Activated T-cell treated with anti-CD3 and anti-CD28 coated beads for 1 hour (primary cell): ENCODE results near the gene HIRA.
"Not testable (repeated sequence)": the region's sequence is repeated elsewhere in the genome, so short reads cannot be mapped to it uniquely, and the experiment has no call there.

Experiments
- DNase-seq: peaks from one replicate; pipeline ENCODE4 v3.0.0-alpha.2; 2020; ENCODE audit warnings: low read depth

Gene HIRA

GRCh38 chr22:19385221-19385906, 46.2 kb downstream of the HIRA start:
- DNase-seq, result no peak

DNA sequence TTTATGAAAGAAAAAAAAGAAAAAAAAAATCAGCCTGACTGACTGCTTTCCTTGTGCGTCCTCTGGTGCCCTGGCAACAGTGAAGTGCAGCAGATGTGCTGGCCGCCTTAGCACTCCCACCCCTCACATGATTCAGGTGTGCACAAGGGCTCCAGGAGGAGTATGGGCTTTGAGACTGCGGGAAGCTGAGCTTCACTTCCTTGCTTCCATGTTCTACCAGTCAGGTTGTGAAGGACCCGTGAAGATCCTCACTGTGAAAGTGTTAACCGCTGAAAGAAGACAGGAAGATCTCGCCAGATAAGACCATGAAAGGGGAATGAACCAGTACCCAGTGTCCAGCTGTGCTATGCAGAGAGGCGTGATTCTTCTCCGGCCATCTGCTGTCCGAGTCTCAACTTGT, 48.2 kb downstream of the HIRA start:
- no peak for DNase-seq

- no peak for DNase-seq
Measured at GRCh38 chr22:19382240-19382639, 49.3 kb downstream of the HIRA start.

GRCh38 chr22:19378344-19378674, 53.2 kb downstream of the HIRA start:
- no peak for DNase-seq

- no peak for DNase-seq
Measured at GRCh38 chr22:19377565-19378343, 53.8 kb downstream of the HIRA start.

DNA sequence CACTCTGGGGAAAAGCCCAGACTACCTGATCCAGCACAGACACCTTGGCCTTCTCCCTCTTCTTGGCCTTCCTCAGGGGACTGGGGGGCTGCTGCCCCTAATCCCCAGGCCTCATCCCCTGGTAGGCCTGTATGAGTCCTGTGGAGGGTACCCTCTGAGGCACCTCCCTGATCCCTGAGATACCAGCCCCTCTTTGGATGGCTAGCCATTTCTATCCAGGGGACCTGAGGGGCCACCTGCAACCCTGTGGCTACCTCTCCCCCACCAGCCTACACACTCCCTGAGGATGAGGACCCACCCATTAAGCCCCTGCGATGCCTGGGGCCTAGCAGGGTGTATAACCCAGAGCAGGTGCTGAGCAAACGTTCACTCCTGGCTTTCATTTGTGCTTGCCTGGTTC, 54.6 kb downstream of the HIRA start:
- DNase-seq, result no peak

- DNase-seq, result no peak
Measured at GRCh38 chr22:19376247-19376646, 55.3 kb downstream of the HIRA start.

DNA sequence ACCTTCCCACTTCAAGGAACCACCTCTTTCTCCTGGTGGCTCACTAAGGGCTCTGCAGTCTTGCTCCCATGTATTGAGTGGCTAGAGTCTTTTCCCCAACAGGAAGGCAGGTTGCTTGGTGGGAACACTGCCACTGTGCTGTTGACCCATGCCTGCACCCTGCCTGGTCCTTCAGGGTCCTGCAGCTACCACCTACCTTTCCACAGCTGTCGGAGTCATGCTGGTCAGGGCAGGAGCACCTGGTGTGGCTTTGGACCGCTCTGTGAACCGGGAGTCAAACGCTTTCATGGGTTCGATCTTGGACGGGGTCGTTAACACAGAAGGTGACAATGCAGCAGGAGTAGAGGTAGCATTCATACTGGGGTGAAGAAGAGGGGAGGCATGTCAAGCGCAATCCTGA, 56.1 kb downstream of the HIRA start:
- no peak for DNase-seq

DNA sequence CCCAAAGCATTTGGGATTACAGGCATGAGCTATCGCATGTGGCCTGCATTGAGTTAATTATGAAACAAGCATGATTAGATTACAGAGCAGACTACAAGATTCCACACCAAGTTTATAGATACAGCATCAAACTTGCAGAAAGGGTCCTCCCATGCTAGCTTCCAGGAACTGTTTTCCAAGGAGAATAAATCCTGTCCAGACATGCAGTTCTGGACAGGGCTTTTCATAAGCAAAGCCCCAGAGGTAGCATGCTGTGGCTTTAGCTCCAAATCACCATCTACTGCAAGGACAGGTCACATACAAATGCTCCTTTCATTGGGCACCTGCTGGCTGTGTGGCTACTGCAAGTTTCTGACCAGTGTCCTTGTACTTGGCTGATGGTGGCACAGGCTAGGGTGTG, 57.1 kb downstream of the HIRA start:
- DNase-seq, result no peak

GRCh38 chr22:19373450-19373849, 58.1 kb downstream of the HIRA start:
- DNase-seq, result no peak

DNA sequence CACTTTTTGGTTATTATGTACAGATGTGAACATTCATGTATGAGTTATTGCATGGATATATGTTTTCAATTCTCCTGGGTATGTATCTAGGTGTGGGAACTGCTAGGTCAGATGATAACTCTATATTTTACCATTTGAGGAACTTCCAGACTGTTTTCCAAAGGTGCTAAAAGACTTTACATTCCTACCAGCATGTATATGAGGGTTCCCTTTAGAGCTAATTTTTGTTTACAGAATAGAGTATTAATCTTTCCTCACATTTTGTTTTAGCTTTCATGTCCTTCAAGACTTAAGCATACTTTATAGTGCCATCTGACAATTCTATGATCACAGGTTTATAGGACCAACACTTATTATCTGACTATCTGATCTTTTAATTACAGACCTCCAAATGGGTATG, 59.6 kb downstream of the HIRA start:
- no peak for DNase-seq

DNA sequence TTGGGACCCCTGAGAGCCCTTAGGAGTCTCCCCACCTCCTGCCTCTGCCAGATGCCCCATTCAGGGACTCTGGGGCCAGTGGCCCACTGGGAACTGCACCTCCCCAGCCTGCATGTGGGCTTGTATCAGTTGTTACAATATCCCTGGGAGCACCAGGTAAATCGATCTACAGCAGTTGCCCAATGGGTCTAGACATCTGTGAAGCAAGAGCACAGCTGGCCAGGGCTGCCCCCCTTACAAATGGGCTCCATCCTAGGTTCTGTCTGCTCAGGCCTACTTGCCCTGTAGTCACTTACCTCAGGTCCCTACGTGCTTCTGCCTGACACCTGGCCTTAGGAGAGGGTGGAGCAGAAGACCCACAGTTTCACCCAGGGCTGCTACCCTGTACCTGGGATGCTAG, 62.7 kb downstream of the HIRA start:
- no peak for DNase-seq

GRCh38 chr22:19367763-19368367, 63.7 kb downstream of the HIRA start:
- no peak for DNase-seq

DNA sequence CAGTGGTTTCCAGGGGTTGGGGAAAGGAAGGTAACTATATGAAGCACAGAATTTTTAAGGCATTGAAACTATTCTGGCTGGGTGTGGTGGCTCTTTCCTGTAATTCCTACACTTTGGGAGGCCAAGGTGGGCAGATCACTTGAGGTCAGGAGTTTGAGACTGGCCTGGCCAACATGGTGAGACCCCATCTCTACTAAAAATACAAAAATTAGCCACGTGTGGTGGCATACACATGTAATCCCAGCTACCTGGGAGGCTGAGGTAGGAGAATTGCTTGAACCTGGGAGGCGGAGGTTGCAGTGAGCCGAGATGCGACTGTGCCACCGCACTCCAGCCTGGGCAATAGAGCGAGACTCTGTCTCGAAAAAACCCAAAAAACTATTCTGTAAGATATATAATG, 68.0 kb downstream of the HIRA start:
- DNase-seq, result not testable (repeated sequence)

DNA sequence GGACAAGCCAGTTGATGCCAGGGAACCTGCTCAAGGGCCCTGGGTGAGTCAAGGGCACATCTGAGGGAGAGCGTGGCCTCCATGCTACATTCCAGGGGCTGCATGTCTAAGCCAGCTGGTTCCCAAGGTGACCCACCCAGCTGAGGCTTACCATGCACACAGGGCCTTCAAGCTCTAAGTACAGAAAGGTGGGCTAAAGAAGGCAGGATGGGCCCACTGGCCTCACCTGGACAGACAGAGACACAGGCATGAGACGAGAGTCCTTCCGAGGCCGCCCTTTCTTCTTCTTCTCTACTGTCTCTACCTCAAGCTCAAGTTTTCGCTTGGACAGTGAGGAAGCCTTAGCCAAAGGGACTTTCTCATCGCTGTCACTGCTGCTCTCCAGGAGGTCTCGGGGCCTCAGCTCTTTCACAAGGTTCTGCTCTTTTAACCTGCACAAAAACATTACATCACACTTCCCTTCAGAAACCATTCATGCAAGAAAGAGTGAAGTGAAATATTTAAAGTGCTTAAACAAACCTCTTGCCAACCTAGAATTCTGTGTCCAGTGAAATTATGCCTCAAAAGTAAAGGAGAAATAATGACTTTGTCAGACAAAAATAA, 69.9 kb downstream of the HIRA start:
- DNase-seq, result no peak

DNA sequence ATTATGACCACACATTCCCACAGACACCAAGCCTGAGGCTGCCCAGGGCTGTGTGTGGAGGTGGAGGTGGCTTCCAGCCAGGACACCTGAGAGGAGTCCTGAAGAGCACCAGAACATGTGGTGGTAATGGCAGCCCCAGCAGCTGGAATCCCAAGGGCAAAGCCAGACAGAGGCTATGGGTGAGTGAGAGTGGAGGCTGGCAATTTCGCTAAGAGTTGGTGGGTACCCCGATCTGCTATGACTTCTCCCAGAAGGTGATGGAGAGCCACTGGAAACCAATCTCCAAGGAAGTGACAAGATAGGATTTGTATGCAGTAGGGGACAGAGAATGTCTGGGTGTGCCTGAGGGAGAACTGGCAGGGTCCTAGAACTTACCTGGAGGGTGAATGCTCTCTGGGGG, 70.7 kb downstream of the HIRA start:
- no peak for DNase-seq

GRCh38 chr22:19360300-19360792, 71.2 kb downstream of the HIRA start:
- DNase-seq, result no peak

- DNase-seq, result no peak
Measured at GRCh38 chr22:19359554-19360299, 71.8 kb downstream of the HIRA start.

GRCh38 chr22:19358703-19359553, 72.6 kb downstream of the HIRA start:
- no peak for DNase-seq

DNA sequence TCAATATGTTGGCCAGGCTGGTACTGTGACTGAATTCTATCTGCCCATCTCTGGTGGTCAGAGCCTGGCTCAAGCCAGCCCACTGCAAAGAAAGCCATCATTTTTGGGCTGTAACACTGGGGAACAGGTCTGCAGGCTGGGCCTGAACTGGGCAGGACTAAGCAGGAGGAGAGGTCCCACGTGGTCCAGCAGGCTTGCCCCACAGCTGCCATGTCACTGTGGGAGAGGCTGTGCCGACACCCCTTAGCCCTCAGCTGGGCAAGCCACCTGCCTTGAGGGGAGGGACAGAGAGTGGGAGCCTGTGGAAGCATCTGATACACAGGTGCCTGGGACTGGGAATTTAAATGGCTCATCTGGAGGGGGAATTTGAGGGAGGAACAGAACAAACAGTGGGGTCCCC, 73.3 kb downstream of the HIRA start:
- no peak for DNase-seq
